ENCODE results near the gene NDUFB6.
"Not testable (repeated sequence)": the region's sequence is repeated elsewhere in the genome, so short reads cannot be mapped to it uniquely, and the experiment has no call there.

Gene NDUFB6

GRCh38 chr9:32571969-32572899, 725 bp downstream of the NDUFB6 start:
- peak; percentile 68 for DNase-seq (ENCODE audit: low read depth)

GRCh38 chr9:32570262-32570661, 2.7 kb downstream of the NDUFB6 start:
- DNase-seq (ENCODE audit: low read depth): no peak

- no peak for DNase-seq (ENCODE audit: low read depth)
These were observed 6.2 kb downstream of the NDUFB6 start for GRCh38 chr9:32566770-32567169.

- no peak for DNase-seq (ENCODE audit: low read depth)
These were observed 7.0 kb downstream of the NDUFB6 start for GRCh38 chr9:32565967-32566366.

- DNase-seq (ENCODE audit: low read depth): no peak
These were observed 14.5 kb downstream of the NDUFB6 start for GRCh38 chr9:32558408-32558934.

- no peak for DNase-seq (ENCODE audit: low read depth)
These were observed 18.4 kb downstream of the NDUFB6 start for GRCh38 chr9:32554591-32554990.

GRCh38 chr9:32554107-32554506, 18.9 kb downstream of the NDUFB6 start:
- DNase-seq (ENCODE audit: low read depth): no peak

- peak; percentile 82 for DNase-seq (ENCODE audit: low read depth)
These were observed 20.6 kb downstream of the NDUFB6 start, which contains the start of the genes SMIM27 and TOPORS for GRCh38 chr9:32552172-32552872. Gene SMIM27 (plus strand): TSS chr9:32552327. CDS start chr9:32552435, 108 bp downstream. Gene TOPORS (minus strand): TSS chr9:32552586. CDS start chr9:32552436, 150 bp downstream.

- DNase-seq (ENCODE audit: low read depth): peak; percentile 57
These were observed 21.5 kb downstream of the NDUFB6 start for GRCh38 chr9:32551276-32552051.

GRCh38 chr9:32550562-32551275, 22.2 kb downstream of the NDUFB6 start:
- peak; percentile 60 for DNase-seq (ENCODE audit: low read depth)

GRCh38 chr9:32550150-32550561, 22.8 kb downstream of the NDUFB6 start:
- DNase-seq (ENCODE audit: low read depth): no peak

GRCh38 chr9:32548213-32548612, 24.7 kb downstream of the NDUFB6 start:
- DNase-seq (ENCODE audit: low read depth): not testable (repeated sequence)

- DNase-seq (ENCODE audit: low read depth): no peak
These were observed 27.1 kb downstream of the NDUFB6 start for GRCh38 chr9:32545884-32546283.

GRCh38 chr9:32543047-32543446, 29.9 kb downstream of the NDUFB6 start:
- no peak for DNase-seq (ENCODE audit: low read depth)

GRCh38 chr9:32533816-32534215, 39.1 kb downstream of the NDUFB6 start:
- DNase-seq (ENCODE audit: low read depth): no peak

- DNase-seq (ENCODE audit: low read depth): no peak
These were observed 39.6 kb downstream of the NDUFB6 start for GRCh38 chr9:32533336-32533735.

- no peak for DNase-seq (ENCODE audit: low read depth)
These were observed 46.3 kb downstream of the NDUFB6 start for GRCh38 chr9:32526707-32527048.

GRCh38 chr9:32526041-32526706, 46.8 kb downstream of the NDUFB6 start, which contains the start of gene RIGI:
Gene RIGI (minus strand): TSS chr9:32526196. CDS start chr9:32526166, 30 bp downstream.
- DNase-seq (ENCODE audit: low read depth): peak; percentile 90

- no peak for DNase-seq (ENCODE audit: low read depth)
These were observed 47.3 kb downstream of the NDUFB6 start for GRCh38 chr9:32525709-32526030.

GRCh38 chr9:32524892-32525708, 47.9 kb downstream of the NDUFB6 start:
- DNase-seq (ENCODE audit: low read depth): no peak
